Measurements from ENCODE around the gene CARD11. TPM values are rescaled to one million over a fixed set of nuclear protein-coding genes. Genes with fewer than 3 reads are reported as not detected.

Gene CARD11
- total RNA-seq, 4 donors from 2014 or later = 0.26 to 2.0 (median 0.70) TPM

DNA sequence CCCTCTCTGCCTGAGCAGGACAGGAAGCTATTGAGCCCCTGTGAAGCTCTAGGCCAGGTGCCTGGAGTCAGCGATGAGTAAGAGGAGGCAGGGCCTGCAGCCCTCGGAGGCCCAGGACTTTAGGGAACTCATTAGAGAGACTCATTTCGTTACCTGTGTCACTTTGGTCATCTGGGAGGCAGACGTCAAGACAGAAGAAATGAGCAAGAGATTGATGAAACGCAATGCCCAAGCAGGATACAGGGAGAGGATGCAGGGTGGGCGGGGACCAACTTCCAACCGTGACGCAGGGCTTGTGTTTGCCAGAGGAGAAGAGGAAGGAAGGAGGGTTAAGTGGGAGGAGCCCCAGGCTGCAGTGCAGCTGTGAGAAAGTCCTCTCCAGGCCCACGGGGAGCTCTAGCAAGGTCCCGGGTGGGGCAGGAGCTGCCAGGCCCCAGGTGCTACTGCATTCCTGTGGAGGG is 173.2 kb downstream of the CARD11 start:
- no peaks in the 10 kb centered on the region for H3K36me3 ChIP-seq
- DNase-seq (ENCODE audit: extremely low spot score) = peak; percentile 94
- peaks cover 0 to 15% (median 9%) of the 10 kb centered on the region in 4 donors for H3K4me1 ChIP-seq
- H3K9me3 ChIP-seq = no peaks in the 10 kb centered on the region
- H3K27me3 ChIP-seq = peaks cover 0 to under 1% (median 0%) of the 10 kb centered on the region in 4 donors
- intact Hi-C loops (cut with DNase I) = no loop called here
- no peak for TF ChIP-seq POLR2A (IDR thresholded peaks at IDR 0.05; ENCODE audit: low read depth)
- TF ChIP-seq, protein P1, sequence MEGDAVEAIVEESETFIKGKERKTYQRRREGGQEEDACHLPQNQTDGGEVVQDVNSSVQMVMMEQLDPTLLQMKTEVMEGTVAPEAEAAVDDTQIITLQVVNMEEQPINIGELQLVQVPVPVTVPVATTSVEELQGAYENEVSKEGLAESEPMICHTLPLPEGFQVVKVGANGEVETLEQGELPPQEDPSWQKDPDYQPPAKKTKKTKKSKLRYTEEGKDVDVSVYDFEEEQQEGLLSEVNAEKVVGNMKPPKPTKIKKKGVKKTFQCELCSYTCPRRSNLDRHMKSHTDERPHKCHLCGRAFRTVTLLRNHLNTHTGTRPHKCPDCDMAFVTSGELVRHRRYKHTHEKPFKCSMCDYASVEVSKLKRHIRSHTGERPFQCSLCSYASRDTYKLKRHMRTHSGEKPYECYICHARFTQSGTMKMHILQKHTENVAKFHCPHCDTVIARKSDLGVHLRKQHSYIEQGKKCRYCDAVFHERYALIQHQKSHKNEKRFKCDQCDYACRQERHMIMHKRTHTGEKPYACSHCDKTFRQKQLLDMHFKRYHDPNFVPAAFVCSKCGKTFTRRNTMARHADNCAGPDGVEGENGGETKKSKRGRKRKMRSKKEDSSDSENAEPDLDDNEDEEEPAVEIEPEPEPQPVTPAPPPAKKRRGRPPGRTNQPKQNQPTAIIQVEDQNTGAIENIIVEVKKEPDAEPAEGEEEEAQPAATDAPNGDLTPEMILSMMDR (IDR thresholded peaks at IDR 0.05) = no peak
- no peak for TF ChIP-seq EP300 (IDR thresholded peaks at IDR 0.05)
- no peak for TF ChIP-seq POLR2AphosphoS5 (IDR thresholded peaks at IDR 0.05)
- peak overlapping the region; percentile 2 to 37 (median 18) for H3K4me3 ChIP-seq
- 24% methylated on average over 10 of the region's 10 CpGs for WGBS
- H3K27ac ChIP-seq (replicated peaks in 1 of 4) = peak overlapping the region in 2 of 4 donors; percentile 37 to 44

DNA sequence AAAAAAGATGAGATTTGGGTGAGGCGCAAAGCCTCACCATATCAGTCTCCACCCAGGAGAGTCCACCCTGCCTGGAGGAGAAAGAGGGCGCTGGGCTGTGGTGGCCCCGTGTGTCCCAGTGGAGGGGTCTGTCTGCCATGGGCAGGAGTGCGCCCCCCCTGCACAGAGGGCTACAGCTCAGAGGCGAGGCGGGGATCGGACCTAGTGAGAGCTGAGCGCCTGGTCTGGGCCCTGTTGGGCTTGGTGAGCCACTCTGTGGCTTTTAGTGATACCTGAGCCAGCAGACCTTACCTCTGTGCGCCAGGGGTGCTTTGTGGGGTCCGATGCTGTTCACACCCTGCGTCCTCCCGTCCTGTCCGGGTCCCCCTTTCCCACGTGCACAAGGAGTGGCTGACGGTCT is 173.7 kb downstream of the CARD11 start:
- H3K27me3 ChIP-seq = peaks cover 0 to 4% (median 0%) of the 10 kb centered on the region in 4 donors
- WGBS = 82% methylated on average over 5 of the region's 15 CpGs
- no peak for DNase-seq (ENCODE audit: extremely low spot score)
- H3K27ac ChIP-seq (replicated peaks in 1 of 4) = peak overlapping the region in 2 of 4 donors; percentile 37 to 44
- no peaks in the 10 kb centered on the region for H3K9me3 ChIP-seq
- peaks cover 0 to 18% (median 13%) of the 10 kb centered on the region in 4 donors for H3K4me1 ChIP-seq
- H3K4me3 ChIP-seq = peak overlapping the region; percentile 2 to 37 (median 18)
- TF ChIP-seq EP300 (IDR thresholded peaks at IDR 0.05) (no peak), POLR2AphosphoS5 (IDR thresholded peaks at IDR 0.05) (no peak), POLR2A (IDR thresholded peaks at IDR 0.05; ENCODE audit: low read depth) (no peak)
- TF ChIP-seq, protein P1 (IDR thresholded peaks at IDR 0.05) = no peak
- no peaks in the 10 kb centered on the region for H3K36me3 ChIP-seq
- intact Hi-C loops (cut with DNase I) = loop anchor here (5.0 kb wide), 1 partner anchor 1022 kb away; no protein-coding TSS in a partner anchor

DNA sequence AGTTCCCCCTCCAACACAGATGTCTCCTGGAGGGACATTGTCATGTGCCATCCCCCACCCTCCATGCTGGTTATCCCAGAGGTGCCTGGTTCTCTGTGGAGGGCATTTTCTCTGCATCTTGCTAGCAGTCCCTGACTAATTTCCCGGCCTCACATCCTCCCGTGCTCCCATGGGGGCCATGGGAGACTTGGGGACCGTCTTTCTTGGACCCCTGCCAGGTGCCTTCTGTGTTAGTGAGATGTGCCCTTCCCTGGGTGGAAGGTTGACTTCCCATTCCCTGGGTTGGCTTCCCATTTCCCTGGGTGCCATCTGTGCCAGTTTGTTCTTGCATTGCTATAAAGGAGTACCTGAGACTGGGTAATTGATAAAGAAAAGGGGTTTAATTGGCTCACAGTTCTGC is 177.1 kb downstream of the CARD11 start:
- intact Hi-C loops (cut with DNase I) = loop anchor here (5.0 kb wide), 1 partner anchor 1026 kb away; no protein-coding TSS in a partner anchor

DNA sequence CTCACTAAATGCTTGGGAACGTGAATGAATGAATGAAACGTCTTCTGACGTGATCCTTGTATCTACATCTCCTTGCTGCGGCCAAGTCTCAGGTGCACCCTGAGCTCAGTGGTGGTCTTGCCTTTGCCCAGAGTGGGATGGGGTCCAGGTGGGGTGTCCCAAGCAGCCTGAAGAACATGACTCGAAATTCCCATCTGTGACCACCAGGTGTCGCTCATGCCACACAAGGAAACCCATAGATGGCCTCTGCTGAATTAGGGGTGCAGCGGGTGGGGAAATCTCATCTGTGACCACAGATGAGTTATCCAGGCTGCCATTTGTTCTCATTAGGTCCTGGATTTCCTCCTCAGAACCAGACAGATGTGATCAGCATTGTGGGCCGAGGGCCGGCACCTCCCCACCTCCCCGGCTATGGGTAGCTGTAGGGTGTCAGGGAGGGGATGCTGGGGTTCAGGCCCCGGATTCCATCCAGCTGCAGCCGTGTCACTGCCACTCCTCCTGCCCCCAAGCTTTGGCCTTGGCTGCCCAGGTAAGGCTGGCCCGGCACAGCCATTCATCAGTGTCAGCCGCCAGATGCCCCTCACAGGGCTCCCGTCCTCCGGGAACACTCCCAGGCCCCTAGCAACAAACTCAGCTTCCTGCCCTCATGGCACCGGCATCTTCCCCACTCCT is 178.5 kb downstream of the CARD11 start:
- intact Hi-C loops (cut with DNase I) = loop anchor here (5.0 kb wide), 1 partner anchor 1027 kb away; no protein-coding TSS in a partner anchor
- no peaks in the 10 kb centered on the region for H3K9me3 ChIP-seq
- no peaks in the 10 kb centered on the region for H3K36me3 ChIP-seq
- H3K27me3 ChIP-seq = peaks cover 0 to 4% (median 0%) of the 10 kb centered on the region in 4 donors
- 50% methylated on average over 11 of the region's 17 CpGs for WGBS
- no peak overlapping the region for H3K4me3 ChIP-seq
- DNase-seq (ENCODE audit: extremely low spot score) = no peak
- peaks cover 19 to 34% (median 30%) of the 10 kb centered on the region in 4 donors for H3K4me1 ChIP-seq
- H3K27ac ChIP-seq (replicated peaks in 1 of 4) = peak overlapping the region in 1 of 4 donors; percentile 80
- no peak for TF ChIP-seq POLR2A (IDR thresholded peaks at IDR 0.05; ENCODE audit: low read depth)
- TF ChIP-seq, protein P1 (IDR thresholded peaks at IDR 0.05) = peak; percentile 79 to 95 (median 83)

More for the DNA sequence above, 177.1 kb downstream of the CARD11 start:
- TF ChIP-seq POLR2AphosphoS5 (IDR thresholded peaks at IDR 0.05) (no peak), EP300 (IDR thresholded peaks at IDR 0.05) (no peak), POLR2A (IDR thresholded peaks at IDR 0.05; ENCODE audit: low read depth) (no peak)
- TF ChIP-seq, protein P1 (IDR thresholded peaks at IDR 0.05) = no peak
- Histone ChIP-seq H3K9me3 (no peaks in the 10 kb centered on the region), H3K4me1 (peaks cover 19 to 44% (median 38%) of the 10 kb centered on the region in 4 donors), H3K36me3 (no peaks in the 10 kb centered on the region), H3K27me3 (peaks cover 0 to 4% (median 0%) of the 10 kb centered on the region in 4 donors), H3K27ac (replicated peaks in 1 of 4) (no peak overlapping the region), H3K4me3 (no peak overlapping the region)
- WGBS = 35% methylated on average over 3 of the region's 3 CpGs
- no peak for DNase-seq (ENCODE audit: extremely low spot score)

Data from esophagus muscularis mucosa (tissue), 4 donors.